Activated CD8-positive, alpha-beta memory T cell treated with anti-CD3 and anti-CD28 coated beads, Interleukin-2, amount 50 U/mL, for 24 hours (primary cell): ENCODE results near the gene PPARD.
"Not testable (repeated sequence)": the region's sequence is repeated elsewhere in the genome, so short reads cannot be mapped to it uniquely, and the experiment has no call there.

Source experiments
- DNase-seq: peaks from one replicate; pipeline ENCODE4 v3.0.0-alpha.2; 2020; ENCODE audit errors: extremely low read depth

Gene PPARD

DNA sequence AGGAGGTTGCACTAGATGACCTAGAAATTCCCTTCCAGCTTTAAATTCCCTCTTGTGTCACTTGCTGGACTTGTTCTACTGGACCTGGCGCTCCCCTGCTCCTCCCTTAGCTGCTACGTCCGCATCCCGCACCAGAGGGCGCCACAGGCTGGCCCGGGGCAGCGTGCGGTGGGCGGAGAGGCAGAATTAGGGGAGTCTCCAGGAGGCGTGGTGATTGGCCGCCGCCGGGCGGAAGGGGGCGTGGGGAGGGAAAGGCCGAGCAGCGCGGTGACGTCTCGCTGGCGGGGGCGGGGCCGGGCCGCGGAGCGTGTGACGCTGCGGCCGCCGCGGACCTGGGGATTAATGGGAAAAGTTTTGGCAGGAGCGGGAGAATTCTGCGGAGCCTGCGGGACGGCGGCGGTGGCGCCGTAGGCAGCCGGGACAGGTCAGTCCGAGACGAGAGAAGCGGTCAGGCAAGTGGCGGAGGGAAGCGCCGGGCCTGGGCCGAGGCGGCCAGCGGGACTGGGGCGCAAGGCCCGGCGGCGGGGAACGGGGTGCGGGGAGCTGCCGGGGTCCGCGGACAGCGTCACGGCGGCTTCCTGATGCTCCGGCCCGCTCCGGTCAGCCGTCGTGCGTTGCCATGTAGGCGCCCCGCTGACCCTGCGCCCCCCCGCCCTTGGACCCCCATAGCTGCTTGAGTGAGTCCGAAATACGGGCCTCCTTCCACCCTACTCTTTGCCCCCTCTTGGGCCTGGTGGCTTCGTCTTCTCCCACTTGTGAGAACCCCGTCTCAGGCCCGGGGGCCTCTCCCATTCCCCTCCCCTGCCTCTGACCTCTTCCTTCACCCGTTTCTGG lies at the start of gene PPARD:
TSS of gene PPARD (plus strand) at position 301 of the 834 bp plus-strand sequence. CDS start 68,530 bp downstream, outside the sequence.
- DNase-seq, result peak; percentile 90

DNA sequence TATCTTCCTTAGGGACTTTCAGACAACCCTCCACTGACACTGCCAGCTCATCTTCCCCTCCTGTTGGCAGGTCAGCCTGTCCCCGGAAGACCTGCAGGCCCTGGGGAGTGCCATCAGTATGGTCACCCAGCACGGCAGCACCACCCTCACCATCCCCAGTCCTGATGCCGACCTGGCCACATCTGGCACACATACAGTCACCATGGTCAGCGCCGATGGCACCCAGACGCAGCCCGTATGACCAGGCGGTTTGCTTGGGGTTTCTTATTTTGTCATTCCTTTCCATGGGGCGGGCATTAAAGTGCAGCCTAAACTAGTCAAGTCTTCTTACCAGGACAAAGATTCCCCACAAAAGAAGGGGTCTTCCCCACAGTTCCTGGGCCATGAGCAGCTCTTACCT lies 48.7 kb upstream of the PPARD start:
- no peak for DNase-seq

DNA sequence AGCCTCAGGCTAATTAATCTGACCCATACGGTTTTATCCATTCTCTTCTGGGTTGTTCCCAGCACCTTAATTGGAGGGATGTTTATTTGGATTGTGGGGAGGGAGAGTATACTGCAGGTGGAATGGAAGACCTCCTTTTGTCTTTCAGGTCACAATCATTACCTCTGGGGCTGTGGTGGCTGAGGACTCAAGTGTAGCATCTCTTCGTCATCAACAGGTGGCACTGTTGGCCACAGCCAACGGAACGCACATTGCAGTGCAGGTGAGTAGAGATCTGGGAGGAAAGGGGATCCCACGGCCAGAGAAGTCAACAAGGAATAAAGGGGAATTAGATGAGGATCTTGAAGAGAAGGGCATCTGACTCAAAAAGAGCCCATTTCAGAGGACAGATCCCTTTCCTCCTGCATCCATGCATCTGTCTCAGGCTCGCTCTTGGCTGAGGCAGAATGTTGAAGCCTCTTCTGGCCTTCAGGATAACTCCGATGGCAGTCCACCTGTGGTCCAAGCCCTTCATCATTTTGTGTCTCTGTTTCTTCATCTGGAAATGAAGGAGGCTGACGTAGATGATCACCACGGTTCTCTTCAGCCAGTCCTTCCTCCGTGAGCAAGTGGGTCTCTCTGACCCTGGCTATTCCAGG lies 47.9 kb upstream of the PPARD start:
- no peak for DNase-seq

DNA sequence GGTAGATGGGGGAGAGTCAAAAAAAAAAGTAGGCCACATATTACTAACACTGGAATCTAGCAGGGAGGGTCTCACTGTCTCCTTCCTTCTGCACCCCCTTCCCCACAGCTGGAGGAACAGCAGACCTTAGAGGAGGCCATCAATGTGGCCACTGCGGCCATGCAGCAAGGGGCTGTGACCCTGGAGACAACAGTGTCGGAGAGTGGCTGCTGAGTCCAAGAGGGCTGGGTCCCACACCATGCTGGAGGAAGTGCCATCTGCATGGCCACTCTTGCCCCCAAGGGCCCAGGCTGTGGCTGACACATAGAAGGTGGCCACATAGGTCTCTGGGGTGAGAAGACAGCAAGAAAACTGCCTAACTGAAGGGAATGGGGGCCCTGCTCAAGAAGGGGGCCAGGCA lies 47.3 kb upstream of the PPARD start:
- no peak for DNase-seq

DNA sequence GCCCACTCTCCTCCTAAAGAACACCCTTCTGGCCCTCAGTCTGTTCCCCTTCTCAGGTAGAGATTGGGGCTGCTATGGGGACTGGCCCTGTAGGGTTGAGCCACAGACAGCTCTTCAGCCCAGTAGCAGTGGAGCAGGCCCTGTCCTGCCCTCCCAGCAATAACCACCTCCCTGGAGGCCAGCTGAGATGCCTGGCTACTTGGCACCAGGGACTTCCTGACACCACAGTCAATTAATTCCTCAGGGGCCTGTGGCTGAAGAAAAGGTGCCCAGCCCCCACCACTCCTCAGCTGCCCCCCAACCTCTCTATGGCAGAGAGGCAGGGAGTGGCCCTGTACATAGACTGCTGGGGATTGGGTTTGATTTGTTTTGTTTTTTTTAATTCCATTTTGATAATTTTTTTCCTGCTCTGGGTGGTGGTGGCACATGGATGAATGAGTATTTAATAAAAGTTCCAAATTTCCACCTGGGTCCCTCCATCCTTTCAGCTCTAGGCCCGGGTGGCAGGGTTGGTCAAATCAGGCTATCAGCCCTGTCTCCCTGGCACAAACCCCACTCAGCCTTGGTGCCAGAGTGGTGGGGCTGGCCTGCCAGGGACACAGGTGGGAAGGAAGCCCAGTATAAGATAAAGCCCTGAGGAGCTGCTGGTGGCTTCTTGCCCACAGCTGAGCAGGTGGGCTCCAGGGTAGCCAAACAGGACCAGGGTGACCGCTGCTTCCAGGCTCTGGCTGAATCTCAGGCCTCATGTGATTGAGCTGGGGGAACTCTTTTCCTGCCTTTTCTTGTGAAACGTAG lies 46.6 kb upstream of the PPARD start:
- no peak for DNase-seq

DNA sequence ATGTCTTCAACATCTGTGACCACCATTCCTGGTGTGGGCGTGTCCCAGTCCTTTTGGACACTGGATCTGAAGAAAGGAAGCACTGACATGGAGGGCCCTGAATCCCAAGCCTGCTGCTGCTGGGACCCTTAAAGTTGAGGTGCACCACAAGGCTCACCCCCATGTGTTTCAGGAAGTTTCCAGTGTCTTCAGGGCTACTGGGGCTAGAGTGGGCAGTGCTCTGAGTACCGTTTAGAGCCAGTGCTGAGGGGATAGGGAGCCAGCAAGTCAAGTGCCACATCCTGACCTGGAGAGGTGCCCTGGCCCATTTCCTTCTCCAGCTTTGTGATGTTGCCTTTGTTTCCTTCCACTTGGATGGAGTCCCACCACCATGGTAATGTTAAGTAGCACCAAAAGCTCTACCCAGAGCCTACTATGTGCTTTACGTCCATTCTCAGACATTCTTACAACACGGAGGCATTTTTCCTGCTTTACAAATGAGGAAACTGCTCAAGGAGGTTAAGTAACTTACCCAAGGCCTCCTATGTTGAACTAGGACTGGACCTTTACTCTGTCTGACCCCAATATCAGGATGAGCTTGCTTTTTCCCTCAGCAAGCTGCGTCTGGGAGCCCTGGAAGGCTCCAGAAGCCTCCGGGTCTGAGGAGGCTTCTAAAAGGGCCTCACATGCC lies 45.3 kb upstream of the PPARD start:
- DNase-seq, result no peak

DNA sequence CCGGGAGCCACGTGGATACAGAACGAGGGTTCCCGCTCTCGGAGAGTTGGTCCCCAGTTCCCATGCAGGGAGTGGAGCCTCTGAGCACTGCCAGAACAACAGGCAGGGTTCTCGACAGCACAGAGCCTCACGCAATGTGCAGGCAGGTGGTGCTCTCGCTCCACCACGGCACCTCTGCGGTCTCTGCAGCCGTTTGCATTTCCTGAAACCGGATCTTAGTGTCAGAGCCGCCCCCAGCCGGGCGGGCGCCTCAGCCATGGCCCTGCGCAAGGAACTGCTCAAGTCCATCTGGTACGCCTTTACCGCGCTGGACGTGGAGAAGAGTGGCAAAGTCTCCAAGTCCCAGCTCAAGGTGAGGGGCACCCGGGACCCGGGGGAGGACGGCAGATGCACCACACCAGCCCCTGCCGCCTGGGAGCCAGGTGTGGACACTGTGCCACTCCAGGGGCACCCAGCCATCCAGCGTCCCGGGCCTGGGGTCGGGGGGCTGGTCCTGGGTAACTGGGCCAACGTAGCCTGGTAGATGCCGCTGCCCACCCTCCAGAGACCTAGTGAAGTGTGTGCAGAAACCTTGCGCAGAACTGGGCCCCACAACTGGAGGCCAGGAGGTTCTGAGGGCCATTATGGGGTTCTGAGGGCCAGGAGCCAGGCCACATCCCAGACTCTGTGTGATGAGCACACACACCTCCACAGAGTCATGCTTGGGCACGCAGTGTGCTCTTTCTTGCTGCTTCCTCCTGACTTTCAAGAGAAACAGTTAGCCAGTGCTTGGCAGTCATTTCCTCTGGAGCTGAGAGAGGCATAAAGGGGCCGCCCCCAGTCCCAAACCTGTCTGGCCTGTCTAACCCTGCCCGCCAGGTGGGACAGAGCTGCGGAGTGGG lies 44.5 kb upstream of the PPARD start, which contains the start of gene DEF6:
TSS of gene DEF6 (plus strand) at position 218 of the 881 bp plus-strand sequence. CDS start at position 257, 39 bp downstream.
- DNase-seq, result peak; percentile 75

DNA sequence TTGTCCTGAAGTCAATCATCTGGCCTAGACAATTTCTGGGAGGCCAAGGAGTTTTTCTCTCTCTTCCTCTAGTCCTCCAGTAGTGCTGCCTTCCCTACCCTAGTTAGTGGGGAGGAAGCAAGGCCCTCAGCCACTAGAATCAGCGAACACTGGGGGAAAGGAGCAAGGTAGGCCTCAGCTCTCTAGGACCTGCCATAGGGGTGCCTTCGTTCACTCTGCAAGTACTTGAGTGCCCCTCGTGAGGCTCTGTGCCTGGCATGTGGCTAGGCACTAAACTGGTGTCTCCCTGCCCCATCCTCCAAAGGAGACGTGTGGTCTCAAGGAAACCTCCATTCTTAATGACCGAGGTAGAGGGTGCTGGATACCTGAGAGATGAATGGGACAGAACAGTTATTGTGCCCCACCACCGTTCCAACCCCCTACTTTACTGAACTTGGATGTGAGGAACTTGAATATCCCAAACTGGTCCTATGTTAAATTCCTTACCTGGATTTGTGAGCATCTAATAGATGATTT lies 43.7 kb upstream of the PPARD start:
- no peak for DNase-seq

DNA sequence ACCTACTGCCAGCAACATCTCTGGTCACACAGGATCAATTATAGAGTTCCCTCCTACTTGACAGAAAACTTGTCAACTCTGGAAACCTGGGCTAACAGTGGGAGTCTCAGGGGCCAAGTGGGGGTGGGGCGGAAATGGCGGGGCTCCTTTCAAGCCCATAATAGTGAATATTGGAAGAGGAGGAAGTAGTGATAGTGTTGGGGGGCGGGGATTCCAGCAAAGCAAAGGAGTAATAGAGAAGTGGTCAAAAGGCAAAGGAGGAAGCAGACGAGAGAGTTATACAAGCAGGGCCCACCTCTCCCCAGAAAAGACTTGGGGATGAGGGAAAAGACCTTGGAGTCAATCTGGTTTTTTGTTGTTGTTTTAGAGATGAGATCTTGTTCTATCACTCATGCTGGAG lies 42.7 kb upstream of the PPARD start:
- DNase-seq, result no peak

DNA sequence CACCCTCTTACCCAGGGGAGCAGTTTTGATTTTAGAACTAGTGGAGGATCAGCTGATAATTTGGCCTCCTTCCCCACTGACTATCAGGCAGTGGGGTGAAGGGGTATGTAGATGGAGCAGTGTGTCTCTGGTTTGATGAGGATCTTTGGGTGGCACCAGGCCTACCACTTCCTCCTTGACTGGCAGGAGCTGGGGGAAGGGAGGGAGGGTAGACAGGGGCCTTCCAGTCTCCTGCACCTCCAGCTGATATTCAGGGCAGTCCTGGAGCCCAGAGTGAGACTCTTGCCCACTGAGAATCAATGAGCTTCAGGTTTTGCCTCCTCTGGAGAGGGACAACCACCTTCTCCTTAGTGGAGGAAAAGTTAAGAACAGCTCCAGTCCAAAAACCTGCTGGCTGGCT lies 41.5 kb upstream of the PPARD start:
- DNase-seq, result no peak

DNA sequence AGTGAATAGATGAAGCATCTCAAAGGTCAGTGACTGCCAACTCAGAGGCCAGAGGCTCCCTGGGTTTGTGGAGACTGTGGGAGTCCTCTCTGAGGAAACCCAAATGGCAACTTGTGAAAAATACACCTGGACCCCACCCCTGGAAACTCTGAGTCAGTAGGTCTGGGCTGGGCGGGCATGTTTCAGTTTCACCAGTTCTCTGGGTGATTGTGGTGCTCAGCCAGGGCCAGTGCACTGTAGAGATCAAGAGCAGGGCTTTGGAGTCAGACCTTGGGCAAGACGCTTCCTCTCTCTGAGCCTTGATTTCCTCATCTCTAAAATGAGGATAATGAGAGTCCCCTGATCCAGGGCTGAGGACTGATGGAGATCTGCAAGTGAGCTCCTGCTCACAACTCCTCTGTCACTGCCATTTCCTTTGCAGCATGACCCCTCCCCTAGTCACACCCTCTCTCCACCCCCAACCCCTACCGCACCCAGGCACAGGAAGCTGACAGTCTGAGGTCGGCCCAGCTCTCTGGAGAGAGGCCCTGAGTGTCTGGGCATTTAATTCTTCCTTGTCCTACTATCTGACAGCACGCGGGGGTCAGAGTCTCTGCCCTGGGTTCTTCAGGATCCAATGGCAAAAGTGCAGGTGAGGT lies 39.6 kb upstream of the PPARD start:
- DNase-seq, result peak; percentile 79

DNA sequence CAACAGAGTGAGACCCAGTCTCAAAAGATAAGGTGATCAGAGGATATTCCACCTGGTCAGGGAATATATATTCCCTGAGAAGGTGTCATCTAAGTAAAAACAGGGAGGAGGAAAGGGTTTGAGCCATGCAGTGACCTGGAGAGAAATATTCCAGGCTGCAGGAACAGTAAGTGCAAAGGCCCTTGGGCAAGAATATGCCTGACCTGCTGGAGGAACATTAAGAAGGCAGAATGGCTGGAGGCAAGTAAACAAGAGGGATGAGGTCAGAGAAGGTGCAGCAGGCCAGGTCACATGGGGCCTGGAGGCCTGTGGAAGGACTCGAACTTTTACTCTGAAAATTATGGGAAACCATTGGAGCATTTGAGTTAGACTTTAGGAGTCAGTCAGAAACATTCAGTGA lies 38.1 kb upstream of the PPARD start:
- DNase-seq, result no peak

DNA sequence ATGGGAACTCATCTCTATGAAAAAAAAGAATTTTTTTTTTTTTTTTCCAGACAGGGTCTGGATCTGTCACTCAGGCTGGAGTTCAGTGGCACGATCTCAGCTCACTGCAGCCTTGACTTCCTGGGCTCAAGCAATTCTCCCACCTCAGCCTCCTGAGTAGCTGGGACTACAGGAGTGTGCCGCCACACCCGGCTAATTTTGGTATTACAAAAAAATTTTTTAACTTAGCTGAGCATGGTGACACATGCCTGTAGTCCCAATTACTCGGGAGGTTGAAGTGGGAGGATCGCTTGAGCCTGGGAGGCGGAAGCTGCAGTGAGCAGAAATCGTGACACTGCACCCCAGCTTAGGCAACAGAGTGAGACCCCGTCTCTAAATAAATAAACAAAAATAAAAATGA lies 37.2 kb upstream of the PPARD start:
- DNase-seq, result no peak

DNA sequence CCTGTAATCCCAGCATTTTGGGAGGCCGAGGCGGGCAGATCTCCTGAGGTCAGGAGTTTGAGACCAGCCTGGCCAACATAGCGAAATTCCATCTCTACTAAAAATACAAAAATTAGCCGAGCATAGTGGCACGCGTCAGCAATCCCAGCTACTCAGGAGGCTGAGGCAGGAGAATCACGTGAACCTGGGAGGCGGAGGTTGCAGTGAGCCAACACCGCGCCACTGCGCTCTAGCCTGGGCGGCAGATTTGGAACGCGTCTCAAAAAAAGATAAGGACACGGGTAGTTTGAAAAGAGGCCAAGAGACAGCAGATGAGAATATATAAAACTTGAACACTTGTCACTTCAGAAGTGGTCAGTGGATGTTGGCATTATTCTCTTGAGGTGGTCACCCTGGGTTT lies 35.2 kb upstream of the PPARD start:
- DNase-seq, result not testable (repeated sequence)

DNA sequence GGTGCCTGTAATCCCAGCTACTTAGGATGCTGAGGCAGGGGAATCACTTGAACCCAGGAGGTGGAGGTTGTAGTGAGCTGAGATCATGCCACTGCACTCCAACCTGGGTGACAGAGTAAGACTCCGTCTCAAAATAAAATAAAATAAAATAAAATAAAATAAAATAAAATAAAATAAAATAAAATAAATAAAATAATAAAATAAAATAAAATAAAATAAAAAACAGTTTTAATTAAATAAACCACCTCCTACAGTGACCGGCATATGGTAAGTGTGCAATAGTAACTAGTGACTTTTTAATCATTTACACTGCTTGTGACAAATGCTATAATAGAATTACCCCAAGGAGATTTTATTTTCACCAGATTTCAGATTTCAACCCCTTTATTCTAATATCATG lies 33.8 kb upstream of the PPARD start:
- DNase-seq, result not testable (repeated sequence)

DNA sequence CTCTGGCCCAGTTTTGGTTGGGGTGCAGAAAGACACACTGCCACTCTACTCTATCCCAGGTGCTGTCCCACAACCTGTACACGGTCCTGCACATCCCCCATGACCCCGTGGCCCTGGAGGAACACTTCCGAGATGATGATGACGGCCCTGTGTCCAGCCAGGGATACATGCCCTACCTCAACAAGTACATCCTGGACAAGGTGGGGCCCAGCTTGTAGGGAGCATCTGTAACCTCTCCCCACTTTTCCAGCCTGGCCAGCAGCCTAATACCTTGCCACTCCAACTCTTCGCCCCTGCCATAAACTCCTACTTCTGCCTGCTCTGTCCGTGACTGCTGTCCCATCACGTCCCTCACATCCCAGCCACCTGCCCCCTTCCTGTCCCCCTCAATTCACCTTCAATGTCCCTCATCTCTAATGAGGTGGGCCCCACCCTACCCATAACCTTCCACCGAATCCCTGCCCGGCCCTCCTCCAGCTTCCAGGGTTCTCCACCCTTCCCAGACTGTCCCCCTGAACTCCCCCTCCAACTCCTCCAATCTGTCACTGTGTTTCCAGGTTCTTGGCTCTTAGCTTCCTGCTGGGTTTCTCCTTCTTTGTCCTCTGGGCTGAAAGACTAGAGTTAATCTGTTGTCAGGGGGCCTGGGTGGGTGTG lies 32.6 kb upstream of the PPARD start:
- DNase-seq, result no peak

DNA sequence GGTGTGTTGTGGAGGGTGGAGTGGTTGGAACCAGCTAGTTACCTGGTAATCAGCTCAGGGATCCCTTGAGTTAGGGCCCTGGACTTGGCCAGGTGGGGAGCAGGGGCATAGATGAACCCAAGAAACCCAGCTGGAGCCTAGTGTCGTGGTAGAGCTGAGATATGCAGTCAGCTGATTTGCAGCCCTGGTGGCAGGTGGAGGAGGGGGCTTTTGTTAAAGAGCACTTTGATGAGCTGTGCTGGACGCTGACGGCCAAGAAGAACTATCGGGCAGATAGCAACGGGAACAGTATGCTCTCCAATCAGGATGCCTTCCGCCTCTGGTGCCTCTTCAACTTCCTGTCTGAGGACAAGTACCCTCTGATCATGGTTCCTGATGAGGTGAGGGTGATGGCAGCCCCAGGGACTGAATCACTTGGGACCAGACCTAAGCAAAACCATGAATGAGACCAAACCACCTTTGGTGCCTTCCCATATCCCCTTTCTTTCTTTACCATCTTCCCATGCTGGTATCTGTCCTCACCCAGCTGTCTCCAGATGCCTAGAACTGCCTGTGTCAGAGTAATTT lies 32.0 kb upstream of the PPARD start:
- DNase-seq, result no peak

DNA sequence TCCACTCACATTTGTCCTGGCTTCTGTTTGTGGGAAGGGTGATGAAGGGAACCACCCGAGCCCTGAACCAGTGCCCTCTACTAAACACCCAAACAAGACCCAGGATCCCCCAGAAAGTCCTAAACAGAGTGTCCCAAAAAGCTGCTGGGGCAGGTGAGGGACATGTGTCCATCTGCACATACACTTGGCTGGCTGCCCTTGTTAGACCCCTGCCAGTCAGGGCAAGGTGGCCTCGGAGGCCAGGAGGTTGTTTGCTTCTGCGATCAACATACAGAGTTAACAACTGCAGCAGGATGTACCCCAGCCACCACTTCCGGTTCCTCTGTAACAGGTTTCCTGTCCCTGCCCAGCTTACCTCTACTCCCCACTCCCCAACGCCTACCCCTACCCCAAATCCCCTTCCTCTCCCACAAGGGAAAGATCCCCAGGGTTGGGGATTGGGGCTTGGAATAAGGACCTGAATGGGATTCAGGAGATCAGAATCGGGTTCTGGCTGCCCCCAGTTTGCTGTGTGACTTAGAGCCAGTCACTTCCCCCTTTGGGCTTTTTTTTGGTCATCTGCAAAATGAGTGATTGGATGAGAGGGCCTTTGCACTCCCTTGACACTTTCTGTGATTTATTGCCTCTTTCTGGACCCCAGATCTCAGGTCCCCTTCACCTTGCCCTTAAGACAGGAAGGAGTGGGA lies 30.8 kb upstream of the PPARD start:
- DNase-seq, result no peak
